Heart left ventricle (tissue), 16 donors: Measurements from ENCODE around the gene PHLDA2. TPM values are rescaled to one million over a fixed set of nuclear protein-coding genes. Genes with fewer than 3 reads are reported as not detected.

ENCODE experiments used
- ATAC-seq, 4 donors: fragments of 200-7000 bp; cut with Tn5 transposase; one replicate each; pipeline ENCODE4 v1.9.1; 2020 to 2022; ENCODE audit warnings: moderate library complexity in 4 of 4, mild to moderate bottlenecking in 3 of 4, moderate number of reproducible peaks in 1 of 4
- DNase-seq, 5 donors: peaks; one replicate each; pipeline ENCODE4 v3.0.0-alpha.2; 2020
- H3K27ac ChIP-seq, 12 donors: fragments of 200-600 bp; sonication (generic) in 4 of 12; one replicate each; pipeline versions ENCODE4 v1.5.0 to v1.8.0; 2016 to 2022; ENCODE audit warnings: mild to moderate bottlenecking in 2 of 12
- H3K27me3 ChIP-seq, 9 donors: fragments of 200-600 bp; sonication (generic) in 2 of 9; one replicate each; pipeline versions ENCODE4 v1.5.1 to v1.8.0; 2016 to 2022; ENCODE audit warnings: mild to moderate bottlenecking in 3 of 9
- H3K36me3 ChIP-seq, 9 donors: fragments of 200-600 bp; sonication (generic) in 2 of 9; one replicate each; pipeline versions ENCODE4 v1.5.0 to v1.8.0; 2018 to 2022; ENCODE audit warnings: mild to moderate bottlenecking in 2 of 9
- H3K4me1 ChIP-seq, 12 donors: fragments of 200-600 bp; sonication (generic) in 4 of 12; one replicate each; pipeline versions ENCODE4 v1.5.0 to v1.8.0; 2016 to 2022; ENCODE audit warnings: mild to moderate bottlenecking in 3 of 12
- H3K4me3 ChIP-seq, 12 donors: fragments of 200-600 bp; sonication (generic) in 4 of 12; one replicate each; pipeline versions ENCODE4 v1.5.0 to v1.8.0; 2017 to 2022; ENCODE audit warnings: mild to moderate bottlenecking in 9 of 12, moderate library complexity in 4 of 12
- H3K9me3 ChIP-seq, 12 donors: fragments of 200-600 bp; sonication (generic) in 4 of 12; one replicate each; pipeline versions ENCODE4 v1.5.0 to v1.8.0; 2016 to 2022; ENCODE audit warnings: mild to moderate bottlenecking in 1 of 12
- CTCF ChIP-seq, 12 donors: fragments of 200-600 bp; sonication (generic) in 4 of 12; IDR thresholded peaks; one replicate each; pipeline versions ENCODE4 v1.5.0 to v1.8.0; 2018 to 2022; ENCODE audit warnings: antibody characterized with exemption in 12 of 12, mild to moderate bottlenecking in 5 of 12
- POLR2A ChIP-seq, 2 donors: fragments of 450-650 bp; IDR thresholded peaks; one replicate each; pipeline ENCODE4 v1.6.1; 2017; ENCODE audit warnings: antibody characterized with exemption in 2 of 2, mild to moderate bottlenecking in 2 of 2, moderate library complexity in 2 of 2
- WGBS, 4 donors: extraction: QIAGEN DNeasy Blood & Tissue Kit in 2 of 4; methylation state at CpG; one replicate each; pipeline versions ENCODE4 v1.1.5 to v1.1.7; 2013 to 2018; 5-methylcytosine and 5-hydroxymethylcytosine counted together
- intact Hi-C, 10 donors: fragments of 100-400 bp; cut with DNase I; formaldehyde crosslinking; loops; one replicate each; pipeline versions ENCODE4 v1.11.1 to v1.14.2; 2022
- polyA plus RNA-seq, 2 donors: library from polyadenylated mRNA; stranded (reverse); fragments of 200-250 nt; gene quantifications; one replicate each; pipeline ENCODE4 v1.2.3, GENCODE V29; 2013
- total RNA-seq, 9 donors: library from RNA; depleted of rRNA in 2 of 9; stranded (reverse); fragments of >200 nt in 2 of 9; fragmentation: NEBNext Ultra II Directional in 3 of 9; extraction: Animal tissue kit (Norgen Biotek cat#: 25700) in 3 of 9; gene quantifications; one replicate each; pipeline versions ENCODE4 v1.1.0 to v1.2.4, GENCODE V29; 2016 to 2023
- donor health status: ischemic (EF 13 %, LVEDD 7.1; RV severe dilation, severe dysfunction).
- donor health status: healthy with polysubstance abuse.
- donor health status: DM: no; HTN: yes; CAD: no.
- donor health status: DM: no; HTN: no; CAD: no.
- donor health status: ischemic (EF 25% LVEDD 6.9; RV normal size, moderate dysfunction).
- donor health status: ischemic (EF 25% LVEDD 5.7; RV mildly dilated, moderate dysfunction).
- donor health status: healthy.
- donor health status: DM: yes; HTN: yes; CAD: no.
- donor health status: ischemic (EF 35%, LVEDD 5.7; RV mildly dilated, moderate dysfunction).
- donor health status: nonischemic (EF 11% LVEDD 7.7; RV severe dilation, severe dysfunction).
- donor health status: DM: yes; HTN: yes; CAD: no.
- donor health status: PGD.
- donor health status: ischemic (EF 29% LVEDD 5.4; RV normal size, mild dysfunction).
- donor health status: nonischemic (EF 23%, LVEDD 6.1; RV moderate dilation, normal function).

The PHLDA2 gene
- total and polyA plus RNA-seq, 11 donors = 0.40 to 9.2 (median 1.0) TPM; not detected in 2

- 0 to 3% (median 1%) methylated on average over 13 to 119 of the region's 119 CpGs for WGBS, 4 donors
- peaks cover 0 to 39% (median 23%) of the 10 kb centered on the region in 12 donors for H3K4me1 ChIP-seq
- intact Hi-C loops = loop anchor here in 9 of 10 donors (1.0 to 10.0 kb wide), 11 partner anchors 47 to 199 kb away; partner anchors contain the start of gene KCNQ1OT1 (in 5 of the 9)
- DNase-seq (peak; percentile 48 to 79 (median 72)), ATAC-seq (peak in 1 of 4 donors; percentile 11)
- peaks cover 0 to 4% (median 0%) of the 10 kb centered on the region in 12 donors for H3K9me3 ChIP-seq
- H3K27me3 ChIP-seq = peaks cover 0 to 14% (median 0%) of the 10 kb centered on the region in 9 donors
- TF ChIP-seq CTCF (IDR thresholded peaks at IDR 0.05) (no peak), POLR2A (IDR thresholded peaks at IDR 0.05) (peak in 1 of 2 donors; percentile 32)
- peak overlapping the region; percentile 66 to 94 (median 88) for H3K27ac ChIP-seq
- H3K4me3 ChIP-seq = peak overlapping the region; percentile 60 to 90 (median 83)
- peaks cover 0 to 4% (median 0%) of the 10 kb centered on the region in 9 donors for H3K36me3 ChIP-seq
Measured at GRCh38 chr11:2883979-2884815, 45.0 kb downstream of the PHLDA2 start.

- Histone ChIP-seq H3K4me1 (peaks cover 0 to 39% (median 23%) of the 10 kb centered on the region in 12 donors), H3K27me3 (peaks cover 0 to 14% (median 0%) of the 10 kb centered on the region in 9 donors), H3K27ac (peak overlapping the region; percentile 40 to 94 (median 88)), H3K4me3 (peak overlapping the region; percentile 60 to 90 (median 83)), H3K36me3 (peaks cover 0 to 4% (median 0%) of the 10 kb centered on the region in 9 donors), H3K9me3 (peaks cover 0 to 9% (median 0%) of the 10 kb centered on the region in 12 donors)
- ATAC-seq (no peak), DNase-seq (no peak)
- 5 to 18% (median 13%) methylated on average over 13 to 24 of the region's 24 CpGs for WGBS, 4 donors
- no peak for TF ChIP-seq POLR2A (IDR thresholded peaks at IDR 0.05)
- TF ChIP-seq CTCF (IDR thresholded peaks at IDR 0.05) = no peak
- intact Hi-C loops = loop anchor here in 7 of 10 donors (5.0 to 10.0 kb wide), 7 partner anchors 46 to 199 kb away; partner anchors contain the start of gene KCNQ1OT1 (in 4 of the 7)
Measured at GRCh38 chr11:2883640-2883978, 45.6 kb downstream of the PHLDA2 start.

- Histone ChIP-seq H3K36me3 (peaks cover 0 to 4% (median 0%) of the 10 kb centered on the region in 9 donors), H3K9me3 (peaks cover 0 to 9% (median 0%) of the 10 kb centered on the region in 12 donors), H3K27me3 (peaks cover 0 to 14% (median 0%) of the 10 kb centered on the region in 9 donors), H3K4me3 (peak overlapping the region in 11 of 12 donors; percentile 67 to 90 (median 85)), H3K27ac (peak overlapping the region in 9 of 12 donors; percentile 12 to 93 (median 78)), H3K4me1 (peaks cover 0 to 33% (median 17%) of the 10 kb centered on the region in 12 donors)
- 73 to 81% (median 76%) methylated on average over 8 to 11 of the region's 11 CpGs for WGBS, 4 donors
- intact Hi-C loops = loop anchor here in 7 of 10 donors (5.0 to 10.0 kb wide), 7 partner anchors 45 to 198 kb away; partner anchors contain the start of gene KCNQ1OT1 (in 4 of the 7)
- ATAC-seq = no peak
- no peak for TF ChIP-seq CTCF (IDR thresholded peaks at IDR 0.05)
- no peak for TF ChIP-seq POLR2A (IDR thresholded peaks at IDR 0.05)
- DNase-seq = peak in 1 of 5 donors; percentile 28
Measured at GRCh38 chr11:2882396-2883110, 46.7 kb downstream of the PHLDA2 start.
